ENCODE results near the gene GRID2. TPM values are rescaled to one million over a fixed set of nuclear protein-coding genes. Genes with fewer than 3 reads are reported as not detected.

GRID2 gene
- total RNA-seq, 1 experiment from 2014 or later: 2.2 TPM

DNA sequence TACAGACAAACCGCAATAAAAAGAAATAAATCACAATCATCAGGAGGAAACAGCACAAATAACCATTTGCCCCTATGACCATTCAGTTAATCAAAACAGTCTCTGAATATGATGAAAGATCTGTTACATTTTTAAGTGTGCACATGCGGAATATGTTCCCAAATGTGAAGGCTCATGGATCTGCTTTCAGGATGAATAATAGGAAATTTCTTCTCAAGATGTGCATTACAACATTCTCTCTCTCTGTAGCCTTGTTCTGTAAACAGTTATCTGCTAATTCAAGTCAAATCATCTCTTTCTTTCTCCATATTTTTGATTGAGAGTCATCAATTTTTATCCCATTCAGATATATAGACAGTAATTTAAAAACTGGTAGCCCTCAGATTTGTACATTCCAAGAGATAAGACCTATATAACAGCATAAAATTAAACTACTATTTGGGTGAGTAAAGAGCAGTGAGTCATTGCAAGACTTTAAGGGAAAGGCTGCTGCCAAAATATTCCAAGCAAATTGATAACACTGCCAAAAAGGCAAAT, 1090.8 kb downstream of the GRID2 start:
- intact Hi-C loops (cut with micrococcal nuclease): no loop called here
- CTCF ChIA-PET: no interaction called here
- Histone ChIP-seq H3K27ac (ENCODE audit: low read length) (no peak overlapping the region), H3K79me2 (ENCODE audit: low read length) (no peaks in the 10 kb centered on the region), H3K4me1 (ENCODE audit: insufficient read depth, low read length) (peaks cover 14% of the 10 kb centered on the region), H3K4me2 (ENCODE audit: low read length) (no peak overlapping the region), H3K9me3 (ENCODE audit: low read length) (no peaks in the 10 kb centered on the region), H3F3A (ENCODE audit: low read length, unreplicated experiment) (no peaks in the 10 kb centered on the region), H3K36me3 (ENCODE audit: low read depth, low read length) (no peaks in the 10 kb centered on the region), H3K9me2 (replicated peaks; ENCODE audit: low read length) (no peaks in the 10 kb centered on the region), H3K9ac (ENCODE audit: low read length) (no peak overlapping the region), H2AFZ (ENCODE audit: low read length) (no peak overlapping the region), H3K27me3 (ENCODE audit: low read length) (no peaks in the 10 kb centered on the region), H4K20me1 (ENCODE audit: low read length) (no peaks in the 10 kb centered on the region), H3K4me3 (ENCODE audit: low read length) (no peak overlapping the region)
- DNase-seq (peak; percentile 30), ATAC-seq (peak; percentile 70; the same call in 1 of the 2 replicates)
- TF ChIP-seq EZH2 (IDR thresholded peaks at IDR 0.05; ENCODE audit: low read length, unreplicated experiment): no peak
- no peak for TF ChIP-seq EZH2phosphoT487 (IDR thresholded peaks at IDR 0.05; ENCODE audit: borderline replicate concordance, low read length)
- TF ChIP-seq, protein P1, sequence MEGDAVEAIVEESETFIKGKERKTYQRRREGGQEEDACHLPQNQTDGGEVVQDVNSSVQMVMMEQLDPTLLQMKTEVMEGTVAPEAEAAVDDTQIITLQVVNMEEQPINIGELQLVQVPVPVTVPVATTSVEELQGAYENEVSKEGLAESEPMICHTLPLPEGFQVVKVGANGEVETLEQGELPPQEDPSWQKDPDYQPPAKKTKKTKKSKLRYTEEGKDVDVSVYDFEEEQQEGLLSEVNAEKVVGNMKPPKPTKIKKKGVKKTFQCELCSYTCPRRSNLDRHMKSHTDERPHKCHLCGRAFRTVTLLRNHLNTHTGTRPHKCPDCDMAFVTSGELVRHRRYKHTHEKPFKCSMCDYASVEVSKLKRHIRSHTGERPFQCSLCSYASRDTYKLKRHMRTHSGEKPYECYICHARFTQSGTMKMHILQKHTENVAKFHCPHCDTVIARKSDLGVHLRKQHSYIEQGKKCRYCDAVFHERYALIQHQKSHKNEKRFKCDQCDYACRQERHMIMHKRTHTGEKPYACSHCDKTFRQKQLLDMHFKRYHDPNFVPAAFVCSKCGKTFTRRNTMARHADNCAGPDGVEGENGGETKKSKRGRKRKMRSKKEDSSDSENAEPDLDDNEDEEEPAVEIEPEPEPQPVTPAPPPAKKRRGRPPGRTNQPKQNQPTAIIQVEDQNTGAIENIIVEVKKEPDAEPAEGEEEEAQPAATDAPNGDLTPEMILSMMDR (conservative IDR thresholded peaks at IDR 0.05; ENCODE audit: low read depth, low read length): no peak
- POLR2A ChIA-PET (ENCODE audit: unreplicated experiment): interaction anchor here (0.7 kb wide), 1 partner anchor 800 kb away, joined by 4 read pairs; no protein-coding TSS in a partner anchor
- no TSS peak for BruUV-seq (replicated peaks)

DNA sequence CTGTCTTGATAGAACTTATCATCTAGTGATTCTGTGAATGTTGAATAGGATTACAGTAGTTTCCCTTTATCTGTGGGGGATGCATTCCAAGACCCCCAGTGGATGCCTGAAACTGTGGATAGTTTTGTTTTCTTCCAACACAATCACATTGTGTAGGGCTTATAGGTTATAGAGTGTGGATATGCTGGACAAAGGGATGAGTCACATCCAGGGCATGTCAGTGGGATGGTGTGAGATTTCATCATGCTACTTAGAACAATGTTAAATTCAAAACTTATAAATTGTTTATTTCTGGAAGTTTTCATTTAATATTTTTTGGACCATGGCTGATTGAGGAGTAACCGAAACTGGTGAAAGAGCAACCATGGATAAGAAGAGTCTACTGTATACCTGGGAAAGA, 1092.5 kb downstream of the GRID2 start:
- Histone ChIP-seq H3K9ac (ENCODE audit: low read length) (no peak overlapping the region), H3K27ac (ENCODE audit: low read length) (no peak overlapping the region), H3K79me2 (ENCODE audit: low read length) (no peaks in the 10 kb centered on the region), H3K4me2 (ENCODE audit: low read length) (no peak overlapping the region), H2AFZ (ENCODE audit: low read length) (no peak overlapping the region), H3K9me2 (replicated peaks; ENCODE audit: low read length) (no peaks in the 10 kb centered on the region), H3K36me3 (ENCODE audit: low read depth, low read length) (no peaks in the 10 kb centered on the region), H3K4me1 (ENCODE audit: insufficient read depth, low read length) (peaks cover 14% of the 10 kb centered on the region), H3K27me3 (ENCODE audit: low read length) (no peaks in the 10 kb centered on the region), H4K20me1 (ENCODE audit: low read length) (no peaks in the 10 kb centered on the region), H3K9me3 (ENCODE audit: low read length) (no peaks in the 10 kb centered on the region), H3K4me3 (ENCODE audit: low read length) (no peak overlapping the region), H3F3A (ENCODE audit: low read length, unreplicated experiment) (no peaks in the 10 kb centered on the region)
- intact Hi-C loops (cut with micrococcal nuclease): no loop called here
- BruUV-seq (replicated peaks): no TSS peak
- ChIA-PET POLR2A (ENCODE audit: unreplicated experiment) (no interaction called here), CTCF (no interaction called here)
- peak; percentile 96 for ATAC-seq
- peak; percentile 18 for DNase-seq
- TF ChIP-seq EZH2 (IDR thresholded peaks at IDR 0.05; ENCODE audit: low read length, unreplicated experiment): no peak
- no peak for TF ChIP-seq EZH2phosphoT487 (IDR thresholded peaks at IDR 0.05; ENCODE audit: borderline replicate concordance, low read length)
- TF ChIP-seq, protein P1 (conservative IDR thresholded peaks at IDR 0.05; ENCODE audit: low read depth, low read length): no peak

DNA sequence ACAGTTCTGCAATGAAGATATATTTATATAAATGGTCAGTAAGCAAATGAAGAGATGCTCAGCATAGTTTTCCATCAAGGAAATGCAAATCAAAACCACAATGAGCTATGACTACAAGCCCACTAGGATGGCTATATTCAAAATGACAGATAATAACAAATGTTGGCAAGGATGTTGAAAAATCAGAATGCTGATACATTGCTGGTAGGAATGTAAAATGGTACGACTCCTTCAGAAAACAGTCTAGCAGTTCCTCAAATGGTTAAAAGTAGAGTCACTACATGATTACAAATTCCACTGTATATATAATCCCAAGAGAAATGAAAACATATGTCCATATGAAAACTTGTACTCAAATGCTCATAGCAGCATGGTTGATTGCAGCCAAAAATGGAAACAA, 1099.8 kb downstream of the GRID2 start:
- no peaks in the 10 kb centered on the region for H3K9me3 ChIP-seq (ENCODE audit: low read length)
- no peak overlapping the region for H3K27ac ChIP-seq (ENCODE audit: low read length)
- no peaks in the 10 kb centered on the region for H3F3A ChIP-seq (ENCODE audit: low read length, unreplicated experiment)
- intact Hi-C loops (cut with micrococcal nuclease): no loop called here
- H2AFZ ChIP-seq (ENCODE audit: low read length): no peak overlapping the region
- no peaks in the 10 kb centered on the region for H3K9me2 ChIP-seq (replicated peaks; ENCODE audit: low read length)
- DNase-seq: no peak
- H4K20me1 ChIP-seq (ENCODE audit: low read length): no peaks in the 10 kb centered on the region
- H3K4me2 ChIP-seq (ENCODE audit: low read length): no peak overlapping the region
- ATAC-seq: no peak
- H3K4me3 ChIP-seq (ENCODE audit: low read length): no peak overlapping the region
- ChIA-PET POLR2A (ENCODE audit: unreplicated experiment) (no interaction called here), CTCF (no interaction called here)
- H3K79me2 ChIP-seq (ENCODE audit: low read length): no peaks in the 10 kb centered on the region
- no peak overlapping the region for H3K9ac ChIP-seq (ENCODE audit: low read length)
- H3K36me3 ChIP-seq (ENCODE audit: low read depth, low read length): no peaks in the 10 kb centered on the region
- H3K27me3 ChIP-seq (ENCODE audit: low read length): no peaks in the 10 kb centered on the region
- BruUV-seq (replicated peaks): no TSS peak
- TF ChIP-seq EZH2 (IDR thresholded peaks at IDR 0.05; ENCODE audit: low read length, unreplicated experiment) (no peak), EZH2phosphoT487 (IDR thresholded peaks at IDR 0.05; ENCODE audit: borderline replicate concordance, low read length) (no peak)
- TF ChIP-seq, protein P1 (conservative IDR thresholded peaks at IDR 0.05; ENCODE audit: low read depth, low read length): no peak
- no peaks in the 10 kb centered on the region for H3K4me1 ChIP-seq (ENCODE audit: insufficient read depth, low read length)
